H9 (cell line): ENCODE measurements around the gene METRN. TPM values are rescaled to one million over a fixed set of nuclear protein-coding genes. Genes with fewer than 3 reads are reported as not detected.
A peak's percentile ranks its signal among the peaks of the same experiment; 100 is the strongest.
"Not testable (repeated sequence)": the region's sequence is repeated elsewhere in the genome, so short reads cannot be mapped to it uniquely, and the experiment has no call there.

ENCODE experiments used
- DNase-seq: peaks from one replicate; pipeline ENCODE4 v3.0.0-alpha.2; 2017
- H2AFZ ChIP-seq: one replicate; pipeline ENCODE4 v1.6.1; 2013; ENCODE audit warnings: mild to moderate bottlenecking, low read length, control low read depth, moderate library complexity
- H2AK5ac ChIP-seq: 2 replicates; pipeline ENCODE4 v1.6.1; 2013; ENCODE audit warnings: low read length, control low read depth, mixed read lengths; ENCODE audit not compliant: insufficient read length
- H2BK120ac ChIP-seq: one replicate; pipeline ENCODE4 v1.6.1; 2013; ENCODE audit warnings: low read depth, mild to moderate bottlenecking, low read length, control low read depth, inconsistent platforms; ENCODE audit not compliant: poor library complexity, severe bottlenecking
- H2BK12ac ChIP-seq: 2 replicates; pipeline ENCODE4 v1.6.1; 2013; ENCODE audit warnings: low read length, control low read depth, mixed read lengths, low read depth; ENCODE audit not compliant: insufficient read length
- H2BK15ac ChIP-seq: 2 replicates; pipeline ENCODE4 v1.6.1; 2013; ENCODE audit warnings: low read depth, low read length, control low read depth
- H2BK20ac ChIP-seq: one replicate; pipeline ENCODE4 v1.6.1; 2013; ENCODE audit warnings: low read depth, mild to moderate bottlenecking, low read length, control low read depth, inconsistent platforms; ENCODE audit not compliant: poor library complexity, severe bottlenecking
- H2BK5ac ChIP-seq: 2 replicates; pipeline ENCODE4 v1.6.1; 2013; ENCODE audit warnings: low read length, control low read depth, mixed read lengths; ENCODE audit not compliant: insufficient read length
- H3K14ac ChIP-seq: 2 replicates; pipeline ENCODE4 v1.6.1; 2013; ENCODE audit warnings: low read length, control low read depth; ENCODE audit not compliant: insufficient read depth
- H3K18ac ChIP-seq: 2 replicates; pipeline ENCODE4 v1.6.1; 2013; ENCODE audit warnings: low read depth, mild to moderate bottlenecking, mixed read lengths, low read length, control low read depth; ENCODE audit not compliant: insufficient read length
- H3K23ac ChIP-seq: 2 replicates; pipeline ENCODE4 v1.6.1; 2013; ENCODE audit warnings: low read length, control low read depth, mixed read lengths, low read depth; ENCODE audit not compliant: insufficient read length
- H3K23me2 ChIP-seq: 2 replicates; pipeline ENCODE4 v1.6.1; 2013; ENCODE audit warnings: low read depth, mild to moderate bottlenecking, mixed read lengths, low read length, control low read depth; ENCODE audit not compliant: insufficient read length, poor library complexity, severe bottlenecking
- H3K27ac ChIP-seq: 2 replicates; pipeline ENCODE4 v1.5.1; 2013; ENCODE audit warnings: low read length, control low read depth, mixed read lengths, low read depth; ENCODE audit not compliant: insufficient read length
- H3K27me3 ChIP-seq: 2 replicates; pipeline ENCODE4 v1.6.1; 2013; ENCODE audit warnings: low read length, control low read depth, inconsistent platforms; ENCODE audit not compliant: insufficient read depth
- H3K4ac ChIP-seq: 2 replicates; pipeline ENCODE4 v1.6.1; 2013; ENCODE audit warnings: low read depth, mild to moderate bottlenecking, control low read depth, inconsistent platforms, low read length, moderate library complexity
- H3K4me1 ChIP-seq: 2 replicates; pipeline ENCODE4 v1.6.1; 2013; ENCODE audit warnings: low read length, control low read depth, inconsistent platforms; ENCODE audit not compliant: insufficient read depth
- H3K4me2 ChIP-seq: 2 replicates; pipeline ENCODE4 v1.6.1; 2013; ENCODE audit warnings: low read length, control low read depth, mixed read lengths; ENCODE audit not compliant: insufficient read length, insufficient read depth
- H3K56ac ChIP-seq: 2 replicates; pipeline ENCODE4 v1.6.1; 2013; ENCODE audit warnings: low read depth, mild to moderate bottlenecking, mixed read lengths, low read length, control low read depth; ENCODE audit not compliant: insufficient read length
- H3K79me1 ChIP-seq: 2 replicates; pipeline ENCODE4 v1.6.1; 2013; ENCODE audit warnings: low read depth, mild to moderate bottlenecking, moderate library complexity, low read length, control low read depth, inconsistent platforms; ENCODE audit not compliant: insufficient read depth, poor library complexity, severe bottlenecking
- H3K79me2 ChIP-seq: 2 replicates; pipeline ENCODE4 v1.6.1; 2013; ENCODE audit warnings: low read length, control low read depth, inconsistent platforms; ENCODE audit not compliant: insufficient read depth
- H3K9ac ChIP-seq: 2 replicates; pipeline ENCODE4 v1.6.1; 2013; ENCODE audit warnings: low read length, control low read depth, mixed read lengths; ENCODE audit not compliant: insufficient read length; ENCODE audit errors: extremely low read depth
- H3K9me3 ChIP-seq: one replicate; pipeline ENCODE4 v1.6.1; 2013; ENCODE audit warnings: low read depth, low read length, inconsistent platforms; ENCODE audit not compliant: control insufficient read depth
- H3T11ph ChIP-seq: one replicate; pipeline ENCODE4 v1.6.1; 2013; ENCODE audit warnings: mild to moderate bottlenecking, low read length, control low read depth, inconsistent platforms
- H4K20me1 ChIP-seq: one replicate; pipeline ENCODE4 v1.6.1; 2013; ENCODE audit not compliant: control insufficient read depth, insufficient read length, insufficient read depth
- H4K5ac ChIP-seq: 2 replicates; pipeline ENCODE4 v1.6.1; 2013; ENCODE audit warnings: low read depth, mild to moderate bottlenecking, mixed read lengths, low read length, control low read depth; ENCODE audit not compliant: insufficient read length
- H4K8ac ChIP-seq: replicated peaks from 2 replicates; pipeline ENCODE4 v1.6.1; 2013; ENCODE audit warnings: low read length, control low read depth, mixed read lengths, low read depth; ENCODE audit not compliant: insufficient read length
- H4K91ac ChIP-seq: 2 replicates; pipeline ENCODE4 v1.6.1; 2013; ENCODE audit warnings: low read depth, mild to moderate bottlenecking, moderate library complexity, mixed read lengths, low read length, control low read depth; ENCODE audit not compliant: insufficient read length
- H3K27ac Mint-ChIP-seq, 3 experiments: 2 replicates in 2 of 3; 3 replicates in 1 of 3; pipeline ENCODE4 v1.8.0; 2020 to 2021; ENCODE audit warnings: mixed read lengths in 3 of 3, mild to moderate bottlenecking in 1 of 3, moderate library complexity in 1 of 3
- H3K27me3 Mint-ChIP-seq: 2 replicates; pipeline ENCODE4 v1.8.0; 2021; ENCODE audit warnings: low read depth, mild to moderate bottlenecking, moderate library complexity, mixed read lengths
- H3K36me3 Mint-ChIP-seq, 3 experiments: 2 replicates in 2 of 3; 3 replicates in 1 of 3; pipeline ENCODE4 v1.8.0; 2020 to 2021; ENCODE audit warnings: low read depth in 3 of 3, mixed read lengths in 3 of 3; ENCODE audit not compliant: insufficient read depth in 1 of 3
- H3K4me1 Mint-ChIP-seq, 2 experiments: 2 replicates each; pipeline ENCODE4 v1.8.0; 2020; ENCODE audit warnings: mixed read lengths in 2 of 2
- H3K4me3 Mint-ChIP-seq, 2 experiments: 2 replicates in 1 of 2; 3 replicates in 1 of 2; pipeline ENCODE4 v1.8.0; 2020 to 2021; ENCODE audit warnings: mild to moderate bottlenecking in 2 of 2, mixed read lengths in 2 of 2, moderate library complexity in 1 of 2
- H3K9me3 Mint-ChIP-seq, 2 experiments: 2 replicates in 1 of 2; 3 replicates in 1 of 2; pipeline ENCODE4 v1.8.0; 2020; ENCODE audit warnings: mild to moderate bottlenecking in 2 of 2, mixed read lengths in 2 of 2, moderate library complexity in 1 of 2
- whole genome bisulfite sequencing: extraction: QIAGEN DNeasy Blood & Tissue Kit; methylation state at CpG from one replicate; pipeline ENCODE4 v1.1.7; 2013; ENCODE audit warnings: missing lambda C conversion rate, low lambda C conversion rate, mixed read lengths; ENCODE audit not compliant: insufficient read length; ENCODE audit errors: extremely low coverage; 5-methylcytosine and 5-hydroxymethylcytosine counted together
- total RNA-seq: library from RNA; stranded (reverse); gene quantifications from 2 replicates; pipeline ENCODE4 v1.2.1, GENCODE V29; 2021
- TF ChIP-seq, protein P1 (sequence below): fragments of 200-600 bp; sonication (generic); conservative IDR thresholded peaks from 3 replicates; pipeline ENCODE4 v1.8.0; 2021; ENCODE audit warnings: antibody characterized with exemption, mild to moderate bottlenecking

The METRN gene
- total RNA-seq, 1 experiment from 2014 or later = 26.2 TPM

DNA sequence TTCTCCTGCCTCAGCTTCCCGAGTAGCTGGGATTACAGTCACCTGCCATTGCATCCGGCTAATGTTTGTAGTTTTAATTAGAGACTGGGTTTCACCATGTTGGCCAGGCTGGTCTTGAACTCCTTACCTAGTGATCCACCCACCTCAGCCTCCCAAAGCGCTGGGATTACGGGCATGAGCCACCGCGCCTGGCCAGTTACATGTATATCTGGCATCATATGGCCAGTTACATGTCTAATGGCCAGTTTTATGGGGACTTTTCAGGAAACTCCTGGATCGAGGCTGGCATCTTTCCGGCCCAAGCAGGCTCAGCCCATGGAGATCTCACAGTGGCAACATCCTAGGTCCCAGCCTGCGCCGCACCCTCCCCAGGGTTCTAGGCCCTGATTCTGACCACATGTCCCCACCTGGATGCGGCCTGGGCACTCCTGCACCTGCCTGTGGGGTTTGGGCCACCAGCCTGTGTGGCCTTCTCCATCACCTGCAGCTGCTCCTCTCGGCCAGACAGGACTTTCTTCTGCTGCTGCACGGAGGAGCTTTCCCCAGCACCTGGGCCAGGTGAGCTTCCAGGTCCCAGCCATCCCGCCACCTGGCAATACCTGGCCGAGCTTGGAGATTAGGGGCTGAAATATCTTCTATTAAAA is 27.2 kb downstream of the METRN start:
- Mint-ChIP-seq H3K27ac (no peak overlapping the region), H3K4me3 (peak overlapping the region; percentile 73 to 92), H3K4me1 (peaks cover 9 to 15% of the 10 kb centered on the region in 2 experiments), H3K36me3 (peaks cover 2 to 12% (median 8%) of the 10 kb centered on the region in 3 experiments; a peak in 5 of 7 replicates), H3K9me3 (no peaks in the 10 kb centered on the region), H3K27me3 (no peaks in the 10 kb centered on the region)
- H3K79me2 ChIP-seq = no peaks in the 10 kb centered on the region
- no peak overlapping the region for H2BK20ac ChIP-seq
- no peak overlapping the region for H3K4ac ChIP-seq
- H3K14ac ChIP-seq = no peak overlapping the region
- H3K9me3 ChIP-seq = no peaks in the 10 kb centered on the region
- H3K23me2 ChIP-seq = peaks cover 10% of the 10 kb centered on the region
- H3K23ac ChIP-seq = no peak overlapping the region
- no peak overlapping the region for H4K5ac ChIP-seq
- no peaks in the 10 kb centered on the region for H3K27me3 ChIP-seq
- no peak overlapping the region for H2BK120ac ChIP-seq
- no CpG with 5 or more reads among the region's 15 CpGs for WGBS
- no peaks in the 10 kb centered on the region for H3K79me1 ChIP-seq
- H4K91ac ChIP-seq = no peak overlapping the region
- H3K18ac ChIP-seq = no peak overlapping the region
- H3K4me2 ChIP-seq = no peak overlapping the region
- no peak overlapping the region for H2BK15ac ChIP-seq
- no peak overlapping the region for H2BK5ac ChIP-seq
- no peak overlapping the region for H3K56ac ChIP-seq
- H4K8ac ChIP-seq = no peak overlapping the region
- H3K9ac ChIP-seq = no peak overlapping the region
- DNase-seq = no peak
- no peak overlapping the region for H3T11ph ChIP-seq
- H3K4me1 ChIP-seq = peaks cover 2% of the 10 kb centered on the region; the same call in 1 of the 2 replicates
- H4K20me1 ChIP-seq = no peaks in the 10 kb centered on the region
- H2AK5ac ChIP-seq = no peak overlapping the region
- H2AFZ ChIP-seq = no peak overlapping the region
- no peak overlapping the region for H2BK12ac ChIP-seq
- TF ChIP-seq, protein P1, sequence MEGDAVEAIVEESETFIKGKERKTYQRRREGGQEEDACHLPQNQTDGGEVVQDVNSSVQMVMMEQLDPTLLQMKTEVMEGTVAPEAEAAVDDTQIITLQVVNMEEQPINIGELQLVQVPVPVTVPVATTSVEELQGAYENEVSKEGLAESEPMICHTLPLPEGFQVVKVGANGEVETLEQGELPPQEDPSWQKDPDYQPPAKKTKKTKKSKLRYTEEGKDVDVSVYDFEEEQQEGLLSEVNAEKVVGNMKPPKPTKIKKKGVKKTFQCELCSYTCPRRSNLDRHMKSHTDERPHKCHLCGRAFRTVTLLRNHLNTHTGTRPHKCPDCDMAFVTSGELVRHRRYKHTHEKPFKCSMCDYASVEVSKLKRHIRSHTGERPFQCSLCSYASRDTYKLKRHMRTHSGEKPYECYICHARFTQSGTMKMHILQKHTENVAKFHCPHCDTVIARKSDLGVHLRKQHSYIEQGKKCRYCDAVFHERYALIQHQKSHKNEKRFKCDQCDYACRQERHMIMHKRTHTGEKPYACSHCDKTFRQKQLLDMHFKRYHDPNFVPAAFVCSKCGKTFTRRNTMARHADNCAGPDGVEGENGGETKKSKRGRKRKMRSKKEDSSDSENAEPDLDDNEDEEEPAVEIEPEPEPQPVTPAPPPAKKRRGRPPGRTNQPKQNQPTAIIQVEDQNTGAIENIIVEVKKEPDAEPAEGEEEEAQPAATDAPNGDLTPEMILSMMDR = no peak
- no peak overlapping the region for H3K27ac ChIP-seq

DNA sequence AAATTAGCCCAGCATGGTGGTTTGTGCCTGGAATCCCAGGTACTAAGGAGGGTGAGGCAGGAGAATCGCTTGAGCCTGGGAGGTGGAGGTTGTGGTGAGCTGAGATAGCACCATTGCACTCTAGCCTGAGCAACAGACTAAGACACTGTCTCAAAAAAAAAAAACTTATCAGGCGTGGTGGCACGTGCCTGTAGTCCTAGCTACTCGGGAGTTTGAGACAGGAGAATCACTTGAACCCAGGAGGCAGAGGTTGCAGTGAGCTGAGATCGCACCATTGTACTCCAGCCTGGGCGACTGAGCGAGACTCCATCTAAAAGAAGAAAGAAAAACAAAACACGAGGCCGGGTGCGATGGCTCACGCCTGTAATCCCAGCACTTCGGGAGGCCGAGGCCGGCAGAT is 28.0 kb downstream of the METRN start:
- H3K9ac ChIP-seq, H2BK120ac ChIP-seq, H3K4me1 Mint-ChIP-seq, H3K27me3 Mint-ChIP-seq, DNase-seq, H3K27ac ChIP-seq, H3K4me2 ChIP-seq, H3K9me3 Mint-ChIP-seq, H3T11ph ChIP-seq, H3K27ac Mint-ChIP-seq, H3K4ac ChIP-seq, H3K9me3 ChIP-seq, H4K20me1 ChIP-seq, H3K4me3 Mint-ChIP-seq, H3K14ac ChIP-seq, H2AFZ ChIP-seq, H3K56ac ChIP-seq, H4K91ac ChIP-seq, H3K23ac ChIP-seq, H3K18ac ChIP-seq, H2BK15ac ChIP-seq, H3K4me1 ChIP-seq, H3K36me3 Mint-ChIP-seq, H4K8ac ChIP-seq, H3K23me2 ChIP-seq, H3K79me1 ChIP-seq, H3K79me2 ChIP-seq, H2AK5ac ChIP-seq, H3K27me3 ChIP-seq, H2BK20ac ChIP-seq, H2BK12ac ChIP-seq, H2BK5ac ChIP-seq, H4K5ac ChIP-seq: not testable (repeated sequence)
- WGBS = no CpG with 5 or more reads among the region's 14 CpGs
